CD14-positive monocyte (primary cell): Measurements from ENCODE around the gene CDIP1. TPM values are rescaled to one million over a fixed set of nuclear protein-coding genes. Genes with fewer than 3 reads are reported as not detected.

ENCODE experiments used
- DNase-seq, 3 donors: peaks; one replicate each; pipeline ENCODE4 v3.0.0-alpha.2; 2011 to 2022
- H2AFZ ChIP-seq: 2 replicates; pipeline ENCODE4 v1.6.0; 2012; ENCODE audit warnings: mild to moderate bottlenecking, low read depth, low read length, inconsistent platforms; ENCODE audit not compliant: insufficient read depth, poor library complexity, severe bottlenecking
- H3K27ac ChIP-seq, 2 donors: 1 replicate in 1 of 2; 2 replicates in 1 of 2; pipeline ENCODE4 v1.5.1; 2012 to 2013; ENCODE audit warnings: low read length in 2 of 2, control low read depth in 1 of 2, inconsistent platforms in 1 of 2, low read depth in 1 of 2, mild to moderate bottlenecking in 1 of 2
- H3K27me3 ChIP-seq, 2 donors: one replicate each; pipeline versions ENCODE4 v1.6.0 to v1.6.1; 2011 to 2013; ENCODE audit warnings: low read length in 2 of 2; ENCODE audit not compliant: control insufficient read depth in 2 of 2, insufficient read depth in 2 of 2
- H3K36me3 ChIP-seq, 2 donors: replicated peaks in 1 of 2; 1 replicate in 1 of 2; 2 replicates in 1 of 2; pipeline versions ENCODE4 v1.5.1 to v1.6.1; 2012 to 2013; ENCODE audit warnings: low read length in 2 of 2, control low read depth in 1 of 2, inconsistent platforms in 1 of 2, mild to moderate bottlenecking in 1 of 2; ENCODE audit not compliant: insufficient read depth in 2 of 2, control insufficient read depth in 1 of 2
- H3K4me1 ChIP-seq, 2 donors: 1 replicate in 1 of 2; 2 replicates in 1 of 2; pipeline versions ENCODE4 v1.5.1 to v1.6.1; 2012 to 2013; ENCODE audit warnings: low read length in 2 of 2, control low read depth in 1 of 2, inconsistent platforms in 1 of 2, mild to moderate bottlenecking in 1 of 2, moderate library complexity in 1 of 2; ENCODE audit not compliant: insufficient read depth in 2 of 2, control insufficient read depth in 1 of 2
- H3K4me2 ChIP-seq: replicated peaks from 2 replicates; pipeline ENCODE3; 2012; ENCODE audit warnings: low read length, moderate library complexity, mild to moderate bottlenecking; ENCODE audit not compliant: poor library complexity, severe bottlenecking; ENCODE audit errors: extremely low read depth
- H3K4me3 ChIP-seq, 3 experiments: fragments of 200-600 bp in 1 of 3; sonication (generic) in 1 of 3; replicated peaks in 1 of 3; 1 replicate in 2 of 3; 2 replicates in 1 of 3; pipeline ENCODE4 v1.5.1; 2011 to 2013; ENCODE audit warnings: low read length in 3 of 3, mild to moderate bottlenecking in 3 of 3, control low read depth in 2 of 3, low read depth in 2 of 3, inconsistent platforms in 1 of 3, moderate library complexity in 1 of 3
- H3K79me2 ChIP-seq: 2 replicates; pipeline ENCODE4 v1.6.0; 2012; ENCODE audit warnings: mild to moderate bottlenecking, control low read depth, inconsistent platforms, low read length, moderate library complexity; ENCODE audit not compliant: insufficient read depth
- H3K9ac ChIP-seq: 2 replicates; pipeline ENCODE4 v1.6.0; 2017; ENCODE audit warnings: low read length, mild to moderate bottlenecking; ENCODE audit not compliant: insufficient read depth, poor library complexity, severe bottlenecking
- H3K9me3 ChIP-seq, 2 donors: replicated peaks in 1 of 2; 1 replicate in 1 of 2; 2 replicates in 1 of 2; pipeline versions ENCODE4 v1.5.1 to v1.6.1; 2012 to 2013; ENCODE audit warnings: low read length in 2 of 2, control low read depth in 1 of 2; ENCODE audit not compliant: control insufficient read depth in 1 of 2, insufficient read depth in 1 of 2
- H4K20me1 ChIP-seq: 2 replicates; pipeline ENCODE4 v1.6.0; 2012; ENCODE audit warnings: mild to moderate bottlenecking, low read length, control low read depth, moderate library complexity; ENCODE audit not compliant: insufficient read depth
- H3K27ac Mint-ChIP-seq, 7 donors: one replicate each; pipeline ENCODE4 v1.8.0; 2020; ENCODE audit warnings: mild to moderate bottlenecking in 7 of 7, mixed read lengths in 7 of 7, moderate library complexity in 6 of 7, inconsistent platforms in 2 of 7
- H3K27me3 Mint-ChIP-seq, 3 donors: one replicate each; pipeline ENCODE4 v1.8.0; 2021 to 2022; ENCODE audit warnings: low read depth in 3 of 3, mild to moderate bottlenecking in 3 of 3, mixed read lengths in 3 of 3, moderate library complexity in 3 of 3, inconsistent platforms in 1 of 3
- H3K36me3 Mint-ChIP-seq, 2 donors: one replicate each; pipeline ENCODE4 v1.8.0; 2020; ENCODE audit warnings: mixed read lengths in 2 of 2, inconsistent platforms in 1 of 2, mild to moderate bottlenecking in 1 of 2
- H3K4me1 Mint-ChIP-seq: one replicate; pipeline ENCODE4 v1.8.0; 2020; ENCODE audit warnings: mild to moderate bottlenecking, mixed read lengths
- H3K4me3 Mint-ChIP-seq, 2 donors: one replicate each; pipeline ENCODE4 v1.8.0; 2020; ENCODE audit warnings: mild to moderate bottlenecking in 2 of 2, mixed read lengths in 2 of 2, moderate library complexity in 1 of 2
- H3K9me3 Mint-ChIP-seq, 7 donors: one replicate each; pipeline ENCODE4 v1.8.0; 2020 to 2022; ENCODE audit warnings: mixed read lengths in 7 of 7, mild to moderate bottlenecking in 6 of 7, moderate library complexity in 6 of 7, inconsistent platforms in 2 of 7
- CTCF ChIP-seq: fragments of 200-600 bp; IDR thresholded peaks from one replicate; pipeline ENCODE4 v1.8.0; 2022; ENCODE audit warnings: antibody characterized with exemption, mild to moderate bottlenecking
- WGBS: methylation state at CpG from one replicate; pipeline ENCODE4 v1.1.5; 2013; ENCODE audit warnings: missing lambda C conversion rate; ENCODE audit not compliant: insufficient coverage; 5-methylcytosine and 5-hydroxymethylcytosine counted together
- intact Hi-C, 2 donors: fragments of 100-400 bp; cut with micrococcal nuclease; formaldehyde crosslinking; loops; one replicate each; pipeline versions ENCODE4 v1.15.0 to v1.15.1; 2023
- polyA plus RNA-seq, 3 donors: library from polyadenylated mRNA; depleted of rRNA in 1 of 3; unstranded in 2 of 3; stranded (reverse) in 1 of 3; fragments of 300-500 nt in 2 of 3; fragments of >200 nt in 1 of 3; fragmentation: Illumina TruSeq in 2 of 3; gene quantifications; 1 replicate in 2 of 3; 2 replicates in 1 of 3; pipeline ENCODE4 v1.2.3, GENCODE V29; 2012 to 2021

CDIP1 gene
- polyA plus RNA-seq, 3 donors: 8.6 to 11.2 (median 10.8) TPM

GRCh38 chr16:4544473-4544872, 5.9 kb upstream of the CDIP1 start:
- H3K36me3 Mint-ChIP-seq: peaks cover 3 to 8% of the 10 kb centered on the region in 2 donors
- intact Hi-C loops: no loop called here
- no peaks in the 10 kb centered on the region for H4K20me1 ChIP-seq
- DNase-seq: no peak
- H2AFZ ChIP-seq: no peak overlapping the region
- H3K4me3 ChIP-seq: no peak overlapping the region
- 97% methylated on average over 7 of the region's 8 CpGs for WGBS
- no peak overlapping the region for H3K27ac ChIP-seq
- H3K4me1 Mint-ChIP-seq: peaks cover 4% of the 10 kb centered on the region
- TF ChIP-seq CTCF: no peak
- no peaks in the 10 kb centered on the region for H3K27me3 ChIP-seq
- peaks cover 8 to 12% of the 10 kb centered on the region in 2 donors for H3K9me3 ChIP-seq
- H3K27me3 Mint-ChIP-seq: peaks cover 0 to 2% (median 2%) of the 10 kb centered on the region in 3 donors
- H3K27ac Mint-ChIP-seq: no peak overlapping the region
- no peak overlapping the region for H3K4me3 Mint-ChIP-seq
- H3K9ac ChIP-seq: no peak overlapping the region
- peaks cover 6 to 17% (median 13%) of the 10 kb centered on the region in 7 donors for H3K9me3 Mint-ChIP-seq
- H3K4me1 ChIP-seq: peaks cover 4 to 6% of the 10 kb centered on the region in 2 donors
- H3K79me2 ChIP-seq: no peaks in the 10 kb centered on the region
- no peak overlapping the region for H3K4me2 ChIP-seq
- H3K36me3 ChIP-seq: no peaks in the 10 kb centered on the region

GRCh38 chr16:4539716-4540284, 1.2 kb upstream of the CDIP1 start:
- Histone ChIP-seq H3K36me3 (no peaks in the 10 kb centered on the region), H4K20me1 (peaks cover 5% of the 10 kb centered on the region), H3K79me2 (peaks cover 23% of the 10 kb centered on the region), H3K4me1 (peaks cover 12 to 19% of the 10 kb centered on the region in 2 donors), H2AFZ (no peak overlapping the region), H3K27ac (no peak overlapping the region), H3K9me3 (peaks cover 9 to 15% of the 10 kb centered on the region in 2 donors), H3K4me3 (no peak overlapping the region), H3K27me3 (peaks cover 0 to 4% of the 10 kb centered on the region in 2 donors), H3K9ac (no peak overlapping the region), H3K4me2 (no peak overlapping the region)
- H3K27me3 Mint-ChIP-seq: peaks cover 9 to 12% (median 12%) of the 10 kb centered on the region in 3 donors
- H3K36me3 Mint-ChIP-seq: peaks cover 16 to 19% of the 10 kb centered on the region in 2 donors
- no peak for DNase-seq
- WGBS: no CpG with 5 or more reads among the region's 2 CpGs
- no peak overlapping the region for H3K4me3 Mint-ChIP-seq
- peak overlapping the region in 3 of 7 donors; percentile 36 to 75 (median 50) for H3K27ac Mint-ChIP-seq
- intact Hi-C loops: loop anchor here (2.0 kb wide), 2 partner anchors 63 to 75 kb away; partner anchors contain the start of genes HMOX2 (in 1 of the 2) and UBALD1 (in 1 of the 2)
- H3K4me1 Mint-ChIP-seq: peaks cover 22% of the 10 kb centered on the region
- no peak for TF ChIP-seq CTCF
- H3K9me3 Mint-ChIP-seq: peaks cover 6 to 26% (median 20%) of the 10 kb centered on the region in 7 donors
